ENCODE data around the gene FAT1.

FAT1 gene

GRCh38 chr4:186689476-186689875 is 34.2 kb downstream of the FAT1 start:
- Histone ChIP-seq H3K27ac (ENCODE audit: low read length) (no peak overlapping the region), H3K27me3 (replicated peaks; ENCODE audit: insufficient read depth, low read length) (no peaks in the 10 kb centered on the region), H3K9me2 (replicated peaks; ENCODE audit: insufficient read depth, low read length) (no peaks in the 10 kb centered on the region), H2AFZ (ENCODE audit: low read length) (no peak overlapping the region), H3K4me1 (ENCODE audit: low read length) (no peaks in the 10 kb centered on the region), H3K36me3 (replicated peaks; ENCODE audit: insufficient read depth, low read length) (0 out of 2 replicates have a peak, but pooled peaks cover 6% of the 10 kb centered on the region), H4K20me1 (ENCODE audit: insufficient read depth, low read length) (no peaks in the 10 kb centered on the region), H3K79me2 (ENCODE audit: low read length) (peaks cover 77% of the 10 kb centered on the region), H3K4me3 (ENCODE audit: low read length) (no peak overlapping the region), H3F3A (ENCODE audit: insufficient read depth, low read length) (no peaks in the 10 kb centered on the region), H3K9me3 (replicated peaks; ENCODE audit: insufficient read depth, low read length) (no peaks in the 10 kb centered on the region), H3K9ac (ENCODE audit: low read length) (no peak overlapping the region), H3K4me2 (ENCODE audit: low read depth, low read length) (no peak overlapping the region)
- TF ChIP-seq EZH2 (optimal IDR thresholded peaks at IDR 0.05; ENCODE audit: low read depth, low read length) (no peak), CTCF (IDR thresholded peaks at IDR 0.05; ENCODE audit: low read length) (no peak), EZH2phosphoT487 (IDR thresholded peaks at IDR 0.05; ENCODE audit: low read length) (no peak)
- no peak for DNase-seq

- Histone ChIP-seq H3K9ac (ENCODE audit: low read length) (no peak overlapping the region), H3K4me1 (ENCODE audit: low read length) (no peaks in the 10 kb centered on the region)
- DNase-seq: no peak
Observed at GRCh38 chr4:186688150-186688943, 35.3 kb downstream of the FAT1 start.

DNA sequence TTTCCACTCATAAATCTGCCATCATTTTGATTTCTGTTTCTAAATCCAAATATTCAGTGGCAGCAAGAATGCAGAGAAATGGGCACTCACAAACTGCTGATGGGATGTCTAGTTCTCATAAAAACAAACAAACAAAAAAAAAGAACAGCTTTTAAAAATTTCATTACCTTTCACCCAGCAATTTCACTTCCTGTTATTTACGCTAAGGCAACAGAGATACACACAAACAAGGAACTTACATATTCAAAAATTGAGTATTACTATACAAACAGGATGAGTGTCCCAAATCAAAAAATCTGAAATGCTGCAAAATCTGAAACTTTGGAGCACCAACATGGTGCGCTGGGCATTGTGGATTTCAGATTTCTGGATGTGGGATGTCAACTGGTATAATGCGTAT is 36.4 kb downstream of the FAT1 start:
- no peaks in the 10 kb centered on the region for H4K20me1 ChIP-seq (ENCODE audit: insufficient read depth, low read length)
- H3K4me2 ChIP-seq (ENCODE audit: low read depth, low read length): no peak overlapping the region
- H3K9ac ChIP-seq (ENCODE audit: low read length): no peak overlapping the region
- H3K79me2 ChIP-seq (ENCODE audit: low read length): peaks cover 71% of the 10 kb centered on the region
- H3K27ac ChIP-seq (ENCODE audit: low read length): no peak overlapping the region
- no peaks in the 10 kb centered on the region for H3K36me3 ChIP-seq (replicated peaks; ENCODE audit: insufficient read depth, low read length)
- no peaks in the 10 kb centered on the region for H3K9me2 ChIP-seq (replicated peaks; ENCODE audit: insufficient read depth, low read length)
- H3K9me3 ChIP-seq (replicated peaks; ENCODE audit: insufficient read depth, low read length): no peaks in the 10 kb centered on the region
- H2AFZ ChIP-seq (ENCODE audit: low read length): no peak overlapping the region
- H3K4me1 ChIP-seq (ENCODE audit: low read length): no peaks in the 10 kb centered on the region
- H3K27me3 ChIP-seq (replicated peaks; ENCODE audit: insufficient read depth, low read length): no peaks in the 10 kb centered on the region
- no peak for TF ChIP-seq EZH2 (optimal IDR thresholded peaks at IDR 0.05; ENCODE audit: low read depth, low read length)
- no peak overlapping the region for H3K4me3 ChIP-seq (ENCODE audit: low read length)
- no peak for DNase-seq
- no peaks in the 10 kb centered on the region for H3F3A ChIP-seq (ENCODE audit: insufficient read depth, low read length)

More at GRCh38 chr4:186688150-186688943, 35.3 kb downstream of the FAT1 start:
- Histone ChIP-seq H3K9me3 (replicated peaks; ENCODE audit: insufficient read depth, low read length) (no peaks in the 10 kb centered on the region), H3F3A (ENCODE audit: insufficient read depth, low read length) (no peaks in the 10 kb centered on the region), H2AFZ (ENCODE audit: low read length) (no peak overlapping the region), H4K20me1 (ENCODE audit: insufficient read depth, low read length) (no peaks in the 10 kb centered on the region), H3K27ac (ENCODE audit: low read length) (no peak overlapping the region), H3K36me3 (replicated peaks; ENCODE audit: insufficient read depth, low read length) (0 out of 2 replicates have a peak, but pooled peaks cover 4% of the 10 kb centered on the region), H3K27me3 (replicated peaks; ENCODE audit: insufficient read depth, low read length) (no peaks in the 10 kb centered on the region), H3K9me2 (replicated peaks; ENCODE audit: insufficient read depth, low read length) (no peaks in the 10 kb centered on the region), H3K4me3 (ENCODE audit: low read length) (no peak overlapping the region), H3K79me2 (ENCODE audit: low read length) (peaks cover 72% of the 10 kb centered on the region), H3K4me2 (ENCODE audit: low read depth, low read length) (no peak overlapping the region)
- TF ChIP-seq EZH2phosphoT487 (IDR thresholded peaks at IDR 0.05; ENCODE audit: low read length) (no peak), EZH2 (optimal IDR thresholded peaks at IDR 0.05; ENCODE audit: low read depth, low read length) (no peak), CTCF (IDR thresholded peaks at IDR 0.05; ENCODE audit: low read length) (no peak)

DNA sequence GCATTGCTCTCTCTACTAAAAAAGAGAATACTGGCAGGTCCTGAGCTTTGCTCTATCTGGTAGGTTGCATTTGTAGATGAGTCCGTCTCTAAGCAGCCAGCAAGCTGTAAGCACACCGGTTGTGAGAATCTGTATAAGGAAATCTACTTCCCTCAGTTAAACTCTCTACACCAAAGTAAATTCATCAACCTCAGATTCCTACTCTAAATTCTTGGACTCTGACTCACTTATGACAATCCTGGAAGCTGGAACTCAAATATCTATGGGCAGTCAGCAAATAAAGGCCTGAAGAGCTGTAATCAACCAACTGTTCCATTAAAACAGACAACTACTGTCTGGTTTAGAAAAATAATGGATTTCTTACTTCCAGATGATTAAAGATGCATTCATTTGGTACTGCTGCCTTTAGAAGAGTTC is 37.9 kb downstream of the FAT1 start:
- Histone ChIP-seq H3K9me2 (replicated peaks; ENCODE audit: insufficient read depth, low read length) (no peaks in the 10 kb centered on the region), H3K9ac (ENCODE audit: low read length) (no peak overlapping the region), H3K27me3 (replicated peaks; ENCODE audit: insufficient read depth, low read length) (no peaks in the 10 kb centered on the region), H3K4me3 (ENCODE audit: low read length) (no peak overlapping the region), H3K36me3 (replicated peaks; ENCODE audit: insufficient read depth, low read length) (no peaks in the 10 kb centered on the region), H4K20me1 (ENCODE audit: insufficient read depth, low read length) (no peaks in the 10 kb centered on the region), H3F3A (ENCODE audit: insufficient read depth, low read length) (0 out of 2 replicates have a peak, but pooled peaks cover 2% of the 10 kb centered on the region), H3K27ac (ENCODE audit: low read length) (no peak overlapping the region), H2AFZ (ENCODE audit: low read length) (no peak overlapping the region), H3K4me1 (ENCODE audit: low read length) (no peaks in the 10 kb centered on the region), H3K9me3 (replicated peaks; ENCODE audit: insufficient read depth, low read length) (no peaks in the 10 kb centered on the region), H3K79me2 (ENCODE audit: low read length) (peaks cover 79% of the 10 kb centered on the region), H3K4me2 (ENCODE audit: low read depth, low read length) (no peak overlapping the region)
- TF ChIP-seq CTCF (IDR thresholded peaks at IDR 0.05; ENCODE audit: low read length) (no peak), EZH2 (optimal IDR thresholded peaks at IDR 0.05; ENCODE audit: low read depth, low read length) (no peak), EZH2phosphoT487 (IDR thresholded peaks at IDR 0.05; ENCODE audit: low read length) (no peak)
- no peak for DNase-seq
